ENCODE measurements around the gene DMBT1.

DNA sequence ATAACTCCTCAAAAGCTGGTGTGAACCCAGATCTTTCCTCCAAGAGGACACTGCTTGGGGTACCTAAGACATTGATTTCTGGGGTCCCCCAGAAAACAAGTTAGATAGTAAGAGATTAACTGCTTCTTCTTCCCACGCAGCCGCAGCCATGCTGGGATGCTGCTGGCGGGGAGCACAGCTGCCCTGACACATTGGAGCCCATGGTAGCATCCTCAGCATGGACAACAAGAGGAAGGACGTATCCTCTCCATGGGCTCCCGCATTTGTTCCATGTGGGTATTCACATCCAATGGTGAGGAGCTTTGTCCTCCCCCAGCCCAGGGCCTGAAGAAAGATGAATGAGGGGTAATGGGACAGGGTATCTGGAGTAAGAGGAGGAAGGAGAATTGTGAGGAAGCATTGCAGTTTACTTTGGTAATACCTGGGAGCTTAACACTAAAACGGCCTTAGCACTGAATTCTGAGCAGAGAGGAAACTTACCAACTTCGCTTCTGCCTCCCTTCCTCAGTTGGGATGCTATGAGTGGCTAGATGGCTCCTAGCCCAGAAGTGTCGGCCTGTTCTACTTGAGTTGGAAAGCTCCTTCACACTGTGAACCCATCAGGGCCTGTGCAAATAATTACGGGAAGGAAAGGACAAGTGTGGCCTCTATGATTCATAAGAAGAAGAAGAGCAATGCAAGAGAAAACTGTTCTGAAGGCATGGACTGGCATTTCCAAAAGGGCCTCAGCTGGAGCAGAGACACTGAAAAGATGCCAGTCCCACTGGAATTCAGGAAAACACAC, 95.2 kb downstream of the DMBT1 start:
- TF ChIP-seq POLR2AphosphoS5 (IDR thresholded peaks at IDR 0.05; ENCODE audit: low read depth, low read length), result no peak
- TF ChIP-seq POLR2A (IDR thresholded peaks at IDR 0.05; ENCODE audit: low read depth, low read length), result no peak
